BLaER1 treated with 17β-estradiol and CSF1 and Interleukin-3, amounts not matched to agents 10 nM and 100 nM (cell line): ENCODE data around the gene PRKD2.

Experiments used
- H3K27ac ChIP-seq, 11 experiments: shearing (Covaris generic); formaldehyde crosslinking; 2 replicates each; pipeline ENCODE4 v1.8.1; 2022
- H3K27me3 ChIP-seq, 11 experiments: shearing (Covaris generic); formaldehyde crosslinking; 2 replicates each; pipeline ENCODE4 v1.8.1; 2022
- H3K36me3 ChIP-seq, 11 experiments: shearing (Covaris generic); formaldehyde crosslinking; 2 replicates each; pipeline ENCODE4 v1.8.1; 2022
- H3K4me1 ChIP-seq, 10 experiments: shearing (Covaris generic); formaldehyde crosslinking; 2 replicates each; pipeline ENCODE4 v1.8.1; 2022
- H3K4me2 ChIP-seq, 11 experiments: shearing (Covaris generic); formaldehyde crosslinking; 2 replicates each; pipeline ENCODE4 v1.8.1; 2022
- H3K4me3 ChIP-seq, 10 experiments: shearing (Covaris generic); formaldehyde crosslinking; 2 replicates each; pipeline ENCODE4 v1.8.1; 2022
- H3K9ac ChIP-seq, 11 experiments: shearing (Covaris generic); formaldehyde crosslinking; 2 replicates each; pipeline ENCODE4 v1.8.1; 2022
- H3K9me3 ChIP-seq, 11 experiments: shearing (Covaris generic); formaldehyde crosslinking; replicated peaks in 1 of 11; 2 replicates each; pipeline ENCODE4 v1.8.1; 2022
- H4K20me1 ChIP-seq, 11 experiments: shearing (Covaris generic); formaldehyde crosslinking; 2 replicates each; pipeline ENCODE4 v1.8.1; 2022
- Cebpa-rat ChIP-seq, 11 experiments: shearing (Covaris generic); IDR thresholded peaks; 2 replicates each; pipeline ENCODE4 v1.8.1; 2022

PRKD2 gene

DNA sequence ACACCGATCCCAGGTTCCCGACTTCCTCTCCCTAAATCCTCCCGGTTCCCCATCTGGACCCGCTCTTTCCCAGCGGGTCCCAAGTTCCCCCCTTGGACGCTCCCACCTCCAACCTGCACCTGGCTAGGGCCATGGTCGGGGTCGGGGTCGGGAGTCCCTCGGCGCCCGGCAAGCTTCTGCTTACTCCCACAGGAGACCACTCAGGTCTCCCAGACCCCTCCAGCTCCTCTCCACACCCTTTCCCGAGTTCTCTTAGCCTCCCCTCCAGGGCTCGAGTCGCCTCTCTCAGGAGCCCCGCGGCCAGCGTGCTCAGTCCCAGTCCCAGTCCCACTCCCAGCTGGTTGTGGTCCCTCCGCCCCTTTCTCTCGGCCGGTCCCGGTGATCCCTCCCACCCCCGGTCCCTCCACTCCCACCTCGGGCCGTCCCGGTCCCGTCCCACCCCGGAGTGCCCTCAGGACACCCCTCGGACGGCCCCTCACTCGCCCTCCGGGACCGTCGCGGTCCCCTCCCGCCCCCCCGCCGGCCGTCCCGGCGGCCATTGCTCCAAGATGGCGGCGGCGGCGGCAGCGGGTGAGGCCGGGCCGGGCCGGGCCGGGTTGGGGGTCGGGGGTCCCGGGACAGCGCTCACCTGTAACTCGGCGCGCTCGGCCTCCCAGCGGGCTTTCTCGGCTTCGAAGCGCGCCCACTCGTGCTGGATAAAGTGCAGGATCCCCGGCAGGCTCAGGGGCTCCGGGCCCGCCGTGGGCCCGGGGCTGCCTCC is 28.8 kb upstream of the PRKD2 start, which contains the start of gene FKRP:
Gene FKRP, plus strand, starts transcription at position 537 of the 760 bp plus-strand sequence. CDS start 9,394 bp downstream, outside the sequence.
- Histone ChIP-seq H4K20me1 (peaks cover 47 to 79% (median 50%) of the 10 kb centered on the region in 11 experiments), H3K4me1 (peaks cover 54 to 75% (median 70%) of the 10 kb centered on the region in 10 experiments), H3K9me3 (no peaks in the 10 kb centered on the region), H3K9ac (peak within 1 kb of the TSS; percentile 97 to 100 (median 100)), H3K36me3 (peaks cover 7 to 27% (median 16%) of the 10 kb centered on the region in 11 experiments; a peak in 19 of 22 replicates), H3K4me3 (peak within 1 kb of the TSS; percentile 88 to 100 (median 98)), H3K27me3 (no peaks in the 10 kb centered on the region), H3K4me2 (peak within 1 kb of the TSS; percentile 92 to 99 (median 95)), H3K27ac (peak within 1 kb of the TSS; percentile 97 to 99 (median 99))
- no peak for TF ChIP-seq Cebpa-rat (IDR thresholded peaks at IDR 0.05)

DNA sequence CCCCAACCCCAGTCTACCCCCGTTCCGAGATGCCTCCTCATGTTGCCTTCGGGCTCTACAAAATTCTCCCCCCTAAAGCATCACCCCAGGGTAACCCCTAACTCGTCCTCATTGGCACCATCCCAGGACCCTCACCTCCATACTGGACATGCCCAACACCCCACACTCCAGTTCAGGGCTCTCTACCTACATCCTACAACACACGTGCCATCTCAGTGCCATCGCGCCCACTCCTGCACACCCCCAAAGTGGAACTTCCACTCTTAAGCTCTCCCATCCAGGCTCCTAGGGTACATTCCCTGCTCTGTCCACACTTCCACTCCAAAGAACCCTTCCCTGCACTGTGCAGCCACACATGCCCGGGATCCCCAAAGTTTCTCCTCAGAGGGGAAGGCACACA is 28.1 kb upstream of the PRKD2 start:
- Histone ChIP-seq H4K20me1 (peaks cover 53 to 79% (median 56%) of the 10 kb centered on the region in 11 experiments), H3K27ac (peak overlapping the region; percentile 97 to 99 (median 99))

DNA sequence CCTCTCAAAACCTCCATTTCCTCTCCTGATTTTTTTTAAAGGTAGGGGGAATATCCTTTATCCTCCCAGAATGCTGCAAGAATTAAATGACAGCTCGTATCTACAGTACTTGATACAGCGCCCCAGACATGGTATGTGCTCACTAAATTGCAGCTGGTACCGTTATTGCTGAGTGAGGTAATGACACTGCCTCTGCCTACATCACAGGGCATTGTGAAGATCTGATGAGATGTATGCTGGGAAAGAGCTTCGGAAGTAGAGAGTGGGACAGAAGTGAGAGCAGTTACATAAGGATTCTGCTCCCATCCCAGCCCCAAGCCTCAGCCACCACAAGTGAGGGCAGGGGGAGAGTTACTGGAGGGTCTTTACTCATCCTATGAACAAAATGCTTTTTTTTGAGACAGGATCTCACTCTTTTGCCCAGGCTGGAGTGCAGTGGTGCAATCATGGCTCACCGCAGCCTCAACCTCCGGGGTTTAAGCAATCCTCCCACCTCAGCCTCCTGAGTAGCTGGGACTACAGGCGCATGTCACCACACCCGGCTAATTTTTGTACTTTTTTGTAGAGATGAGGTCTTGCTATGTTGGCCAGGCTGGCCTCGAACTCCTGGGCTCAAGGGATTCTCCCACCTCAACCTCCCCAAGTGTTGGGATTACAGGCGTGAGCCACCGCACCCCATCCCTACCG is 27.2 kb upstream of the PRKD2 start:
- Histone ChIP-seq H3K4me1 (peaks cover 57 to 81% (median 68%) of the 10 kb centered on the region in 10 experiments), H4K20me1 (peaks cover 62 to 84% (median 65%) of the 10 kb centered on the region in 11 experiments), H3K36me3 (peaks cover 10 to 37% (median 31%) of the 10 kb centered on the region in 11 experiments), H3K4me3 (peak overlapping the region; percentile 88 to 100 (median 98); a peak in 17 of 20 replicates), H3K9ac (peak overlapping the region; percentile 97 to 100 (median 100); a peak in 18 of 22 replicates), H3K27me3 (no peaks in the 10 kb centered on the region), H3K9me3 (no peaks in the 10 kb centered on the region), H3K4me2 (peak overlapping the region; percentile 91 to 99 (median 95)), H3K27ac (peak overlapping the region in 3 of 11 experiments; percentile 11 to 99 (median 18); a peak in 2 of 22 replicates)
- TF ChIP-seq Cebpa-rat (IDR thresholded peaks at IDR 0.05): no peak

More for the DNA sequence above, 28.1 kb upstream of the PRKD2 start:
- H3K4me3 ChIP-seq: peak overlapping the region; percentile 88 to 100 (median 98)
- peak overlapping the region; percentile 97 to 100 (median 100) for H3K9ac ChIP-seq
- TF ChIP-seq Cebpa-rat (IDR thresholded peaks at IDR 0.05): no peak
- no peaks in the 10 kb centered on the region for H3K27me3 ChIP-seq
- peaks cover 7 to 32% (median 23%) of the 10 kb centered on the region in 11 experiments; a peak in 21 of 22 replicates for H3K36me3 ChIP-seq
- H3K4me1 ChIP-seq: peaks cover 57 to 75% (median 67%) of the 10 kb centered on the region in 10 experiments
- peak overlapping the region; percentile 91 to 99 (median 95) for H3K4me2 ChIP-seq
- H3K9me3 ChIP-seq: no peaks in the 10 kb centered on the region

DNA sequence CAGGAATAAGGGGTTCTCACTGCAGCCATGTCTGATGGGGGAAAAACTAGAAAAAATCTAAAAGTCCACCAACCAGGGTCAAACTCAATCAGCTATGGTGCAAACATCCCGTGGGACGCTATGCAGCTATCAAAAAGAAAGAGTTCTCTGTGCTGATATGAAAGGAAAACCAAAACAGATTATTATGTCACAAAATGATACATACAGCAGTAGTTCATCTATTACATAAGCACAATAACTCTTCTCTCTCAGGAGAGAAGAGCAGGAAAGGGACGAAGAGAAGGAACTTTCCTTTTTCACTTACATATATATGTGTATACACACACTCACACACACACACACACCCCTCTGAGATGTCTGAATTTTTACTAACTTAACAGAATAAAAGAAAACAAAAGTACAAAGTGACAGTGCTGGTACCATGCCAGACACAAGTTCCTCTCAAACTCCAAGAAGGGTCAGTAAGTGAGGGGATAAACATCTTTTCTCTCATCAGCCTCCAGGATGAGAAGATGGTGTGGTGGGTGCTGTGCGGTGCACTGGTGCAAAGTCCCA is 26.1 kb upstream of the PRKD2 start:
- Histone ChIP-seq H3K27ac (peak overlapping the region in 5 of 11 experiments; percentile 8 to 64 (median 56); a peak in 3 of 22 replicates), H3K4me3 (peak overlapping the region in 1 of 10 experiments; percentile 7; a peak in 3 of 20 replicates)

DNA sequence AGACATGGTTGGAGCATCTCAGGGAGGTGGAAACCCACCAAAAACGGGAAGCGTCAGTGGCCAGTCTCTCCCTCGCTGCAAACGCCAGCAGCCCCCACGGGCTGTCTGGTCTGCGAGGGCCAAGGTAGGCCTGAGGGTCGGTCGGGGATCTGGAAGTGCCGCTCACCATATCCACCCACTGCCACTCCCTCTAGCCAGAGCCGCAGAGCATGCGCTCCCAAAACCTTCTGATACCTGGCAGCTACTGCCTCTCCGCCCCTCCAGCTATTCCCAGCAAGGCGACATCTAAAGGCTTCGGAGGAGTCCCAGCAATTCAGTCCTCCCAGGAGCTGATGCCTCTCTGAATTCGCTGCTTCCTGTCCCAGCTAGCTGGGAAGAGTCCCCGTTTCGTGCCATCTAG is 24.5 kb upstream of the PRKD2 start:
- Histone ChIP-seq H3K27ac (peak overlapping the region in 9 of 11 experiments; percentile 7 to 71 (median 50); a peak in 16 of 22 replicates), H4K20me1 (peaks cover 89 to 93% (median 92%) of the 10 kb centered on the region in 11 experiments), H3K9me3 (no peaks in the 10 kb centered on the region), H3K27me3 (no peaks in the 10 kb centered on the region), H3K4me1 (peaks cover 49 to 80% (median 55%) of the 10 kb centered on the region in 10 experiments), H3K4me2 (peak overlapping the region; percentile 91 to 99 (median 95)), H3K36me3 (peaks cover 32 to 60% (median 52%) of the 10 kb centered on the region in 11 experiments), H3K9ac (peak overlapping the region in 10 of 11 experiments; percentile 12 to 57 (median 42); a peak in 16 of 22 replicates), H3K4me3 (peak overlapping the region in 3 of 10 experiments; percentile 11 to 36 (median 28); a peak in 2 of 20 replicates)
- no peak for TF ChIP-seq Cebpa-rat (IDR thresholded peaks at IDR 0.05)

More for the DNA sequence above, 26.1 kb upstream of the PRKD2 start:
- Histone ChIP-seq H3K27me3 (no peaks in the 10 kb centered on the region), H3K4me2 (peak overlapping the region; percentile 91 to 99 (median 95)), H3K9ac (peak overlapping the region in 8 of 11 experiments; percentile 1 to 100 (median 72); a peak in 9 of 22 replicates), H3K36me3 (peaks cover 17 to 44% (median 36%) of the 10 kb centered on the region in 11 experiments), H3K4me1 (peaks cover 60 to 81% (median 68%) of the 10 kb centered on the region in 10 experiments), H4K20me1 (peaks cover 74 to 92% (median 77%) of the 10 kb centered on the region in 11 experiments), H3K9me3 (no peaks in the 10 kb centered on the region)
- no peak for TF ChIP-seq Cebpa-rat (IDR thresholded peaks at IDR 0.05)

DNA sequence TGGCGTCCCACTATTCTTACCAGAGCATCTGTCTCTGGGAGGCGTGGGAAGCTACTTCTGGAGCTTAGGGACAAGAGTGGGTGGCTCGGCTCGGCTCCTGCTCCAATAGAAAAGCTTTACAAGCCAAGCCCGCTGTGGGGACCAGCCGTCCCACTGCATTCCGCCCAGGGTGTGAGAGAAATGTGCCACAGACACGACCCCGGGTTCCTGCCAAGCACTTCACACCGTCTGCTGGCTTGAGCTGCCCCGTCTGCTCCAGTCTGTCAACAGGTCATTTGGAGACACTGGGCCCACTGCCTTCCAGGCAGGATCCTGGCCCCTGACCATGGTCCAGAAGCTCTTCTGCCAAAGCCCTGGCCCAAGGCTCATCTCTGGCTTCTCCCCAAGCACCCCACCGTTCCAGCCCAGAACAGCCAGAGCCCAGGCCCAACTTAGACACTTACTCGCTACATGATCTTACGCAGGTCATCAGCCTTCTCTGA is 22.4 kb upstream of the PRKD2 start:
- H3K36me3 ChIP-seq: peaks cover 41 to 80% (median 72%) of the 10 kb centered on the region in 11 experiments

DNA sequence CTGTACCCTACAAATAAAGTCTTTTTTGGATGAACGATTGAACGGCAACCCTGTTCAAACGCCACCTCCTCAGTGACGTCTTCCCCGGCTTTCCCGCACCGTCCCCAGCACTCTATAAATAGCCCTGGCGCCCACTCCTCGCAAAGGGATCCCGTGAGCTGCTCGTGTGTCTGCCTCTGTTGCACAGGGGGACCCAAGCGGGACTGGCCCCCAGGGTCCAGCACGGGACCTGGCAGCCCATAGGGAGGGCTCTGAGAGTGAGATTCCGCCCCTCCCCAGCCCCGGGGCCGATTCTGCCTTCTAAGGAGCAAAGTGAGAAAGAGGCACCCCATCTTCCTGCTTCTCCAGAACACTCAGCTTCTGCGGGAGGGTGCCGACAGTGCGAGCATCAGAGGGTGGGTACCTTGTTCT is 20.9 kb upstream of the PRKD2 start:
- H3K36me3 ChIP-seq: peaks cover 43 to 94% (median 86%) of the 10 kb centered on the region in 11 experiments
- no peaks in the 10 kb centered on the region for H3K27me3 ChIP-seq
- peak overlapping the region in 5 of 11 experiments; percentile 10 to 46 (median 31); a peak in 3 of 22 replicates for H3K9ac ChIP-seq
- peaks cover 78 to 100% (median 98%) of the 10 kb centered on the region in 11 experiments for H4K20me1 ChIP-seq
- H3K9me3 ChIP-seq: no peaks in the 10 kb centered on the region
- H3K4me2 ChIP-seq: no peak overlapping the region; a peak in 1 of 22 replicates
- H3K27ac ChIP-seq: no peak overlapping the region
- H3K4me3 ChIP-seq: no peak overlapping the region
- TF ChIP-seq Cebpa-rat (IDR thresholded peaks at IDR 0.05): no peak
- peaks cover 35 to 91% (median 48%) of the 10 kb centered on the region in 10 experiments for H3K4me1 ChIP-seq

More for the DNA sequence above, 22.4 kb upstream of the PRKD2 start:
- Histone ChIP-seq H3K4me2 (no peak overlapping the region), H3K4me3 (no peak overlapping the region), H3K4me1 (peaks cover 41 to 91% (median 48%) of the 10 kb centered on the region in 10 experiments), H4K20me1 (peaks cover 79 to 100% (median 98%) of the 10 kb centered on the region in 11 experiments), H3K9ac (peak overlapping the region in 8 of 11 experiments; percentile 22 to 44 (median 39); a peak in 10 of 22 replicates), H3K27ac (peak overlapping the region in 5 of 11 experiments; percentile 1 to 31 (median 7); a peak in 7 of 22 replicates), H3K9me3 (no peaks in the 10 kb centered on the region), H3K27me3 (no peaks in the 10 kb centered on the region)
- TF ChIP-seq Cebpa-rat (IDR thresholded peaks at IDR 0.05): no peak

DNA sequence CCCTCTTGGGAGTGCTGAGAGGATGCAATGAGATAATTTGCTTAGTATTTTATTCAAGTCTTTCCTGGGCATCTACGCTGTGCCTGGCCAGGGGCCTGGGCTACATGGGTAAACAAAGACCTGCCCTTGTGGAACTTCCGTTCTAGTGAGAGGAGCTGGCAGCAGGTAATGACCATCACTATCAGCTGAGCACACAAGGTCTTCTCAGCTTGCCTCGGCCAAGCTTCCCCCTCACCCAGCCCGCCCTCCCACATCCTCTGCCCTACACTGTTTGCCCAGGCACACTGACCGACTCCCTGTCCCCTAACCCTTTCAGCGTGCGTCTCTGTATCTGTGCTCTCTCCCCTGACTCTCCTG is 20.4 kb upstream of the PRKD2 start:
- Histone ChIP-seq H3K4me1 (peaks cover 35 to 91% (median 48%) of the 10 kb centered on the region in 10 experiments), H3K27me3 (no peaks in the 10 kb centered on the region), H3K4me2 (peak overlapping the region in 3 of 11 experiments; percentile 15 to 54 (median 37); a peak in 5 of 22 replicates), H4K20me1 (peaks cover 78 to 100% (median 98%) of the 10 kb centered on the region in 11 experiments), H3K36me3 (peaks cover 48 to 95% (median 91%) of the 10 kb centered on the region in 11 experiments), H3K9ac (peak overlapping the region in 1 of 11 experiments; percentile 10; a peak in 1 of 22 replicates), H3K4me3 (no peak overlapping the region), H3K9me3 (no peaks in the 10 kb centered on the region), H3K27ac (no peak overlapping the region)
- TF ChIP-seq Cebpa-rat (IDR thresholded peaks at IDR 0.05): no peak
